Epidermal melanocyte (primary cell): ENCODE measurements around the gene HTR2A.

Experiments
- DNase-seq: peaks from one replicate; pipeline ENCODE4 v3.0.0; 2011; ENCODE audit warnings: low spot score; ENCODE audit not compliant: insufficient read length

The HTR2A gene

DNA sequence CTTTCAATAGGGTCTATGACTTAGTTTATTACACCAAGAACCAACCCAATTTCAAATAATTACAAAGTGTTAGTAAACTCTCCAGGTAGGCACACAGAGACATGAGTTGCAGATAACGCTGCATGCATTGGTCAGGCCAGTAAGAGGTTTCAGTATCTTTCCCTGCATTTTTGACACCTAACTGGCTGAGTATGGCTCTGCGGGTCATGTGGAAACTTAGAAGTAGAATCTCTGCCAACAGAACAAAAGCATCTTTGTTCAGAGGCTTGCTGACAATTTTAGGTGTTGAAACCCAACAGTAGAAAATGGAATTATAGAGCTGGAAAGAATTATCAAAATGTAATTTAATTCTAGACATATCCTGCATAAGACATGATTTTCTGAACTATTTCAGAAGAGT, 25.3 kb downstream of the HTR2A start:
- no peak for DNase-seq

DNA sequence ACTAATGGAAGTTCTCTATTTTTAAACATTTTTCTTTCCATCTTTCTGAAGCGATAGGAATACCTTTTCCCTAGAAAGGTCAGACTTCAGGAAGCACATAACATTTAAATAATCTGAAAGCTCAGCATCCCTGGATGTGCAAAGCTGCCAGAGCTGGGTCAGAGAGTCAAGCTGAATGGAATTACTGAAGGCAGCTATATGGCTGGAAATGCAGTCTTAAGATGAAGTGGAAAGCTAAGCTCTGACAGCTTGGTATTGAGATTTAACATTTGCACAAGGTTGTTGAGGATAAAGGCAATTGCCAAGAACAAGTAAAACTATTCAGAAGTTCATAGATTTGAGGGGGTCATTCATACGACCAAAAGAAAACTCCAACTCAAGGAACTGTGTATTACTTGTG, 28.8 kb downstream of the HTR2A start:
- no peak for DNase-seq

DNA sequence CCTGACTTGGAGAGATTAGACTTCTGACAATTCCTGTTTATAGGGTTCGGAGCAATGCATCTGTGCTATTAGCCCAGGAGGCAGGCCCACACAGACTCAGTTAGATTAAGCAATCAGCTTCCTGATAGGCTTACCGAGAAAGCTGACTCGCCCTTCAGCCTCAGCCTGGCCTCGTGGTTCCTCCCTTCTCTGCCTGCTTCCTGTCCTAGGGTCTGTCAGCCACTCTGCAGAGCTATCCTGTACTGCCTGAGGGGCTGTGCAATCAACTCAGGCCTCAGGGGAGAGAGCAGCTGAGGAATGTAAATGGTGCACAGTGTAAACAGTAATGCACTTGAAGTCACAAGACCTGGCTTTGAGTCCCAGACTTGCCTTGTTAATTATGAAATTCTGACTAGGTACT, 30.7 kb downstream of the HTR2A start:
- peak; percentile 44 for DNase-seq

DNA sequence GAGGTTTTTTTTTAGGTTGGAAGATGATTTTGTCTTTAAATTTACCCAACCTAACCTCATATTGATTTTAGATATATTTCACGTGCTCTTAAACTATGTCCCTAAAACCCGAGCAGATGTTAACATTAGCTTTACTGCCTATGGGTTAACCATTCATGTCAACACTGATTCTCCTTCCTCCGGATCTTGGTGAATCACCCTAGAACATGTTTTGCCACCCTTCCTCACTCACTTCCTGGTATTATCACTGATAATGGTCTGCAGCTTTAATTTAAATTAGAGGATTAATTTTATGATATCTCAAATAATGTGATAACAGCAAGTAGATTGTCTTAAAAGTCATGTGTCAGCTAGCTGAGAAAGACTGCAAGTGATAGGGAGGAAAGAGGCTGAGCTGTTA, 31.9 kb downstream of the HTR2A start:
- no peak for DNase-seq

DNA sequence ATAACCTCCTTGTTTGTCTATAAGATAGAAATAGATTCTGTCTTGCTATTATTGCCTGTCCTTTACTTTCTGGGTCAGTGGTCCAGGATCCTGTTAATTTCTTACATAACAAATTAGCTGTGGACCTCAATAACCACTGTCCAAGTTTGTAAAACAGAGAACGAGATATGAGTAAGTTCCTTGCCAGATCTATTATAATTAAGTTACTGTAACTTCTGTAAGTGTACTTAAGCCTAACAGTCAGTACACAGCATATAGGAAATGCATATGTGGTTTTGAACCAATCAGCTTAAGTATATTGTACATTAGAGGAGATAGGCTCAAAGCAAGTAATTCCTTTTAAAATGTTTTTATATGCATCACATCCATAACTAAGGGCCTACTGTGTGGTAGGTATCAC, 34.9 kb downstream of the HTR2A start:
- DNase-seq, result no peak

DNA sequence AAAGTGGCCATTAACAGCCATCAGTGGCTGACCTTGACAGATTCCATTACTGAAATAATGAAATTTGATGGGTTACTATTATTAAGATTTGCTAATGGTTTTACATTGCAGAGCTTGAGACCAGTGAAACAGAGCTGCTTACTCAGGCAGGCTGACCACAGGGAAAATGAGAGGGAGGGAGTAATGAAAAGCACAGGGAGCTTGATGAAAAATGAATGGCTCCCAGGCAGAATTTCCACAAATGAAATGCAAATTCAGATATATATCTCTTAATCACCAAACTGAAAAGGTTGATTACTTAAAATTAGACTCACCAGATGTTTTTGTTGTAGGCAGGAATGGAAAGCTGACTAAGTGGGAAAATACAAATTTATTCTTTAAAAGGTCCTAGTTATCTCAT, 36.1 kb downstream of the HTR2A start:
- DNase-seq, result no peak

DNA sequence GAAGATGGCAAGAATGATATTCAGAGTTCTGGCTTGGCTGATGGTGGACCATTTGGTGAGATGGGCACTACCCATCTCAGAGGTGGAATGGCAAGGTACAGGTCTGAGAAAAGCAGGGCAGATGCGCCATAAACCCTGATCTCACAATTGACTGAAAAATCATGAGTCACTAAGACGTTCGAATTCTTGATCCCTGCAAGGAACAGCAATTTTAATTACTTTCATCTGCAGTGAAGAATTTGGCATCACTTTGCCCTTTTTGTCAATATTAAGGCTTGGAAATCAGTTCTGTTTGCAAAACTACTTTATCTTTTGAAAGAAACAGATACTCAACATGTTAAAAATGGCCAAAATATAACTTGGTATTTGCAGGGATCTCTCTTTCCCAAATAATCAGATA, 38.1 kb downstream of the HTR2A start:
- DNase-seq, result no peak

DNA sequence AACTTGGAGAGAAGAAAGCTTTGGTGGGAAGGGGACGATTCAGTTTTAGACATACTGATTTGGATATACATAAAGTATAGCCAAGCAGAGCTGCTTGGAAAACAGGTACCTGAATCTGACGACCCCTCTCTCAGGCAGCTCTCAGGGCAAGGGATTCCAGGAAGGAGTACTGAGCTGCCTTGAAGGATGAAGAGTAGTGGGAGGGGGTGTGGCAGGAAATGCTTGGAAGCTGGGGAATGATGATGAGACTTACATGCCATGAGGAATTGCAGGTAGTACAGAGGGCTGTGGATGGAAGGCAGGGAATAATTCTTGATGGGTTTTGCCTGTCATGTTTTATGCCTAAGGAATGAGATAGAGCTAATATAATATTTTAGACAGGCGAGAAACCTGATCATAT, 38.7 kb downstream of the HTR2A start:
- DNase-seq, result no peak

DNA sequence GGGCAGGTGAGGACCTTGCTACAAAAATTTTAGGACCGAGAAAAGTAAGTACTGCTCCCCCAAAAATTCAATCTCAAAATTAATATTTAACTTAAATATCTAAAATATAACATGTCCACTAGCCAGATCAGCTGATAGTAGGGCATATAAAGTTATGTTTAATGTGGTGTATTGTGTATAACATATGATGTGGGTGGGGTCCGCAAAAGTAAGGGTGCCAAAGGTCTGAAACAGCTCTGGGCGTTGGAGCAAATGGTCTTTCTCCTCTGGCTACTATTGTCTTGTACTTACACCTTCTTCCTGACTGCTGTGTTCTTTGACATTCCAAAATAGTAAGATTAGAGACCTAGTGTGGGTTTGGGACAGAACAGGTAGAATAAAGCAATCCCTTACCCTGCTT, 41.2 kb downstream of the HTR2A start:
- DNase-seq, result no peak

DNA sequence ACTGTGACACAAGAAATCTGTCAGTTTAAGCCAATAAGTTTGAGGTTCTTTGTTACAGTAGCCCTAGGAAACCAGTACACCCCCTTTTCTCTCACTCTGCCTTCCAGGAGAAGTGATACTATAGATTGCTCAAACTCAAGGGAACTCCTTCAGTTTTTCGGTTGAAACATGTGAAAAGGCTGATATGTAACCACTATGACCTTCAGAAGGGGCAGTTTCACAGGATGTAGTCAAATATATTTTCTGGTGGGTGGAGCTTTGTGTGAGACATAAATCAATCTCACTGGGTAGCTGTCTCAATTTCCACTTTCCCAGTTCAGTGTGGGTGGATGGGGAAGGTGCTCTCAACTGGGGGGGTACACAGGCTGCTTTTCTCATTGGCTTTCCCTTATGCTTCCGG, 41.7 kb downstream of the HTR2A start:
- no peak for DNase-seq

DNA sequence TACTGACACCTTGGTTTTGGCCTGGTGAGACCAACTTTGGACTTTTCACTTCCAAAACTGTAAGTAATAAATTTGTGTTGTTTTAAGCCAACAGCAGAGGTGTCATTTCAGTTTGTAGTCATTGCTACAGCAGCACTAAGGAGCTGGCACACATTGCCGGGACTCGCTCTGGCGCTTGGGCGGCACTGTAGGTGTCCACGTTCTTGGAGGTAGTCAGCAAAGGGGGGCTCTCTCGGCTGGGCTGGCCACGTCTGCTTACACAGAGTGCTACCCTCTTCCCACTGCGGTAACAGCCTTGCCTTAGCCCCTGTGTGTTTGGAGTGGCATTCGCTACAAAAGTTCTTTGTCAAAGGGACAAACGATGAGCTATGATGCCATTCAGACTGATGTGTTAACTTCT, 44.7 kb downstream of the HTR2A start:
- DNase-seq, result no peak

DNA sequence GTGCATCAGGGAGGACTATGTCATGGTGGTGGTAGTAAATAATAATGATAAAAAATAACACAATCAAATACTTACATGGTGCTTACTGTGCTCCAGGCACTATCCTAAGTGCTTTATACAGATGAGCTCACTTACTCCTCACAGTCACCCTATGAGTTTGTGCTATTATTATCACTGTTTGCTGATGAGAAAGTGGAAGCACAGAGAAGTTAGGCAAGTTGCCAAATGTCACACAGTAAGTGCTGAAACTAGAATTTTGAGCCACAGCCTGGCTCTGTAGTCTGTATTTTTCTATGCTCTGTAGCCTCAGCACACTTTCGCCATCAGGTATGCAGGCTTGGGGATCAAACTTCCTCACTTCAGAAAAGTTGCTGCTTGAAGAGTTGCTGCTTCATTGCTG, 46.6 kb downstream of the HTR2A start:
- DNase-seq, result no peak

DNA sequence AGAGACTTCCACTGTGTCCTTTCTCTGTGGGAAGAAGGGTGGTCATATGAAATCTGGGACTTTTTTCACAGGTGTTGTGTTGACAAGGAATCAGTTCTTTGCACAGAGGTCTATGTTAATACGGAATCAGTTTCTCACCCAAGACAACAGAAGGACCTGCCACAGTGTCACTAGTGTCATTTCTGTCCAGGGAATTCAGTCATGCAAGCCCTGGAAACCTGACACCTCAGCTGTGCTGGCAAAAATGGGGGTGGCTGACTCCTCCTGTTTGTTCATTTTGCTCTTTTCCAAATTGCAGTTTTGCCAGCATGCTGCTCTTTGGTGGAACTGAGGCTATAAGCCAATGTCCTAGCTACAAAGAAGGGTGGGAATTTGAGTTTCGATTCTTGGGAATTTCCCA, 50.1 kb downstream of the HTR2A start:
- no peak for DNase-seq

DNA sequence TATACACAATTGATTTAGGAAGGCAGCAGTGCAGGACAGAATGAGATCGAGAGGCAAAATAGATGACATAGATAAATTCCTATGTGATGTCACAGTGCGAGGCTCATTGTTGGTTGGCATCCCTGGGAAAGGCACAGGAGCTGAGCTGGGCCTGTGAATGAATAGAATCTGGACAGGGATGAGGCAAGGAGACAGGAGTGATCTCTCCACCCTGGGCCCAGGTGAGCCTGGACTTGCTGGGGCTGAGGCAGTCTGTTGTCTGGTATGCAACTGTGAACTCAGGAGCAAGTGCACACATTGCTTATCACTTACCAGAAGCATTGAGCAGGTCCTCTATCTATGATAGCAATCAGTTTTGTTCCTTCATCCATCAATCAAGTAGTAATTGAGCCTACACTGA, 51.7 kb downstream of the HTR2A start:
- DNase-seq, result no peak

DNA sequence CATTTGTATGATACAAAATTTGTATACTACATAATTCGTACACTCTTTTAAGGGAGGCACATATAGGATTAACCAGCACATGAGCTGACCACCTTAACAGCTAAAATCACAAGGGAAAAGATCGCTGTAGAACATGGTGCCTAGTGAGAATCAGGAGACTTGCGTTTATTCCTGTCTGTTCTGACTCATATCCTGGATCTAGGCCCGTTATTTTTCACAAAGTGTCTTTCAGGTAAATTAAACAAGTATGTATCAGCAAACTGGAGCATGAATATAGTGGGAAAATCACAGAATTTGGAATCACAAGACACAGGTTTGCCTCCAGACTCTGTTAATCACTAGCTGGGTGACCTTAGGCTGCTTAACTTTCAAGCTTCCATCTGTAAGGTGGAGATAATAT, 52.4 kb downstream of the HTR2A start:
- no peak for DNase-seq

DNA sequence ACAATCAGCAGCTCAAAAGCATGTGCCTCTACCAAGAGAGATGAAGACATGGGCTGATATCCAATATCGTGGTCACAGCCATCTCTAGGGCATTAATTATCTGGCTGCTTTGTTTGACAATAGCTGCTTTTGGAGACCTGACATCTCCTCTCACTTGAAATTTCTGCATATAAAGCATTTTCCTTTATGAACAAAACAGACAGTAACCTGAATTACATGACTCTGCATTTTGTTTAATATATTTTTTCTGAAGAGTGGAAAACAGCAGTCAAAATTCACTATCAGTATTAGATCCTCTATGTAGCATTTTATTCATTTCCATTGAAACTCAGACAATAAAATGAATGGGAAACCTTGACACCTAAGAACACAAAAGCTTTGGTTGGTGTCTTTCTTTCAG, 57.5 kb downstream of the HTR2A start:
- DNase-seq, result no peak

DNA sequence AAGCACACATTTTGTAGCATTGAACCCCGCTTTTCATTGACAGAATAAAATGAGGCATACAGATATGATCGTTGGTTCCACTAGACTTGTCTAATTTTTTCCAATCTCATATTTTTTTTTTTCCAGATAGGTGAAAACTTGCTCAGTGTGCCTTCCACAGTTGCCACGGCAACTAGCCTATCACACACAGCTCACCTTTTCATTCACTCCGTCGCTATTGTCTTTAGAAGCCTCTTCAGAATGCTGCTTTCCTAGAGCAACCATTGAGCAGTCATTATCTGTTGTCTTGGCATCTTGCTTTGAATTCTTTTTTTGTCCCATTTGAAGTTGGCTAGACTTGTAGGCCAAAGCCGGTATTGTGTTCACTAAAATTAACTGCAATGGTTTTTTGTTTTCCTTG, 62.2 kb downstream of the HTR2A start:
- no peak for DNase-seq

DNA sequence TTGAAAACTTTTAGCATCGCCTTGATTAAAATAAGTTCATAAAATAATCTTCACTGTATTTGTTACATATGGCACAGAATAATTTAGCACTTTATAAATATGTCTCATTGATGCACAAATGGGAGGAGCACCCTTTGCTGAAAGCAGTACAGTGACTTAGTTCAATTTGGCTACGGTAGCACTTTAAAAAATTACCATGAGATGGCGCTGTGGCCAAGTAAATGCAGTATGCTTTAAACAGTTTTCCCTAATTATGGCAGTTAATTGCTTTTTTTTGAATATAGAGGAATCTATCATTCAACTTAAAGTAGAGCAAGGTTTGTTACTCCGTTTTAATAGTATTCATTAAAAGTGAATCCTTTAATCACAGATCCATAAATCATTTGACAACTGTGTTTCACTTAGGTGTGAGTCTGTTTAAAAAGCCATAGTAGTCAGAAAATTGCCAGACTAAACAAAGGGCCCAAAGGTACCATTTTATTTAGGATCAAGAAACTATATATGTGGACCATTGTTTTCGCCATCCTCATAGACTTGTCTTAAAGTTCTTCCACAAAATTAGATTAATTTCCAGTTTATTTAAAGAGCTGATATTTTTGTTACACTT, 65.2 kb downstream of the HTR2A start:
- DNase-seq, result no peak

DNA sequence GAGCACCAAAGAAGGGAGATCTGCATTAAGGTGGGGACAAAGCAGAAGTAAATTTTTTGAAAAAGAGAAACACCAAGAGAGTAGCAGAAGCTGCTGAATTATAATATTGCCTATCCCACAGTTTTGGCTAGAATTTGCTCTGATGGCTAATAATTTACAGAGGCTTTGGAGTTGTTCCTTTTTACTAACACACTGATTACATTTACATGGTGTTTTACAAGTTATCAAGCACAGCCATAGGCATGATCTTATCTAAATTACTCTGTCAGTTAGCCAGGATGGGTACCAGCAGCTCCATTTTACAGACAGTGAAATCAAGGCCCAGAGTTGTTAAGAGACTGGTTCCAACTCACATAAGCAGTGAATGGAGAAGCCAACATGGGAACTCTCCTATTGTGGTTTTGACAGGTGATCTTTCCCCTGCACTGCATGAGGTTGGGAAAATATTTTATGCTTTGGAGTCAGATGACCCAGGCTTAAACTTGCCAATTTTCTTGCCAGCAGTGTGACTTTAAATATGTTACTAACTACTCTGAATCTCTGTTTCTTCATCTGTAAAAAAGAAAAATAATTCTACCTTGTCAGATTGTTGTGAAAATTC, 66.3 kb downstream of the HTR2A start:
- DNase-seq, result no peak

DNA sequence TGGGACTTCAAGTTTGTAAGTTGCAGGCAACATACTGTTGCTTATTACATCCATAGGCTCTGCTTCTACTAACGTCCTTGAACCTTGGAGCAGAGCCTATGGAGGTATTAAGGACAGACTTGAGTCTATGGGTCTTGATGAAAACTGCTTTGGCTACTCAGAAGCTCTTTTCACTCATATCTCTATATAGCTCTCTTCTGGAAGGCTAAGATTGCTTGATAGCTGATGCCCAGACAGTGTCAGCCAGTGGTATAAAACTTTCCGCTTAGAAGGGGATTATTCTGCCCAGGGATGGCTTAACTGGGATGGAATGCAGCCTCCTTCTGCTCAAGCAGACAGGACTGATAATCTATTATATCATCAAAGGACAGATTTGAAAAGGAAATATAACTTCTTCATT, 74.3 kb downstream of the HTR2A start:
- DNase-seq, result no peak

DNA sequence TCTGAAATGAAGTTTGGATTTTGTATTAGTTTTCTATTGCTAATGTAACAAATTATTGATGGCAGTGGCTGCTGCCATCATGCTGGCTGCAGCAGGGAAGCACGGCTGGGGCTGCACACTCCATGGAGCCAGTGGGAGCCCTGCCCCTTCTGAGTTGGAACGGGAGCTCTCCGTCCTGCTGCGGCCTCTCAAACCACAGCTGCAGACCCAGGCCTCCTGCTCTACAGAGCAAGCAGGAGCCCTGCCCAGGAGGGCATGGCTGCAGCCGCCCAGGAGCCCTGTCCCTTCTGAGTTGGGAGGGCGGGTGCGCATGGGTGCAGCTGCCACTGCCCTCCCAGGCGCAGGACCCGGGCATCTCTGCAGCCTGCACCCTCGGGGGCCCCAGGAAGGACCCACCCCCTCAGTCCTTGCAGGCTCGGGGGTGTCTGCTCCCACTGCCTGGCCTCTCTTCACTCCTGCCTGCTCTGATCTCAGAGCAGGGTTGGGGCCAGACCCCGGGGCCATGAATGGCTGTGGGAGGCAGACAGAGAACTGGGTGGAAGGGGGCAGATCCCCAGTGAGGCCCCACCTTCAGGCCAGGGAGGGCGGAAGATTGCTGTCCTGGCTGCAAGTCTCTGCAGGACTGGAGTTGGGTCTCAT, 78.9 kb downstream of the HTR2A start:
- no peak for DNase-seq

DNA sequence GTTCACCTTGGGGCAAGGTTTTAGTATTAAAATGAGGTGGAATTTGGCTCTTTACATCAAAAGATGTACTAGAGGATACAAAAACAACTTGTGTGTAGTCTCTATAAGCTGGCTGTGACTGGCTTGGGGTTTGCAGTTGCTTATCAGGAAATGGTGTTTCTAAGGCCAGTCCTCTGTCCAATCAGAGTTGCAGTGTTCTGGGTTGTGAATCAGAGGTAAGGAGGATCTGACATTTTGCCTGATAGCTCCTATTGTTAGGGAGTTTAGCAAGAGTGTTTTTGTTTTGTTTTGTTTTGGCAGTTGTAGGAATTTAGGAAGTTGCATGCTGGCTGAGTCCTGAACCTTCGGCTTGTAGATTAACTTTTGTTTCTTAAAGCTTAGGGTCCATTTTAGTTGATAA, 79.8 kb downstream of the HTR2A start:
- no peak for DNase-seq

DNA sequence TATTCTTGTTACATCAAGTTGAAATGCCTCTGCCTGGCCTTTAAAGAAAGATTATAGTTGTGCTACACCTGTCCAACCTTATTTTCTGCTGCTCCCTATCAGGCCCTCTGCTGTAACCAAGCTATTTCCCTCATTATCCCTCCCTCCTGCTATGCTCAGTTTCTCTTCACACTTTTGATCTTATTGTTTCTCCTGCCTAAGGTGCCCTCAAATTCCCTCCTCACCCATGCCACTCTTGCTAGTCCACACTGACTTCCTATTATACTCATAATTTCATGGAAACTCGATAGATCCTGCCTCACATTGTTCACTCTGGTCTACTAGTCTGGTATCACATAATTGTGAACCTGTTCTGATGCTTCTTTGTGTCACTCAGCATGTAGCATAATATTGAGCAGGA, 80.5 kb downstream of the HTR2A start:
- no peak for DNase-seq
